ENCODE measurements around the gene NLRP1. TPM values are rescaled to one million over a fixed set of nuclear protein-coding genes. Genes with fewer than 3 reads are reported as not detected.

Gene NLRP1
- total RNA-seq, 1 donor from 2014 or later, result 33.2 TPM

DNA sequence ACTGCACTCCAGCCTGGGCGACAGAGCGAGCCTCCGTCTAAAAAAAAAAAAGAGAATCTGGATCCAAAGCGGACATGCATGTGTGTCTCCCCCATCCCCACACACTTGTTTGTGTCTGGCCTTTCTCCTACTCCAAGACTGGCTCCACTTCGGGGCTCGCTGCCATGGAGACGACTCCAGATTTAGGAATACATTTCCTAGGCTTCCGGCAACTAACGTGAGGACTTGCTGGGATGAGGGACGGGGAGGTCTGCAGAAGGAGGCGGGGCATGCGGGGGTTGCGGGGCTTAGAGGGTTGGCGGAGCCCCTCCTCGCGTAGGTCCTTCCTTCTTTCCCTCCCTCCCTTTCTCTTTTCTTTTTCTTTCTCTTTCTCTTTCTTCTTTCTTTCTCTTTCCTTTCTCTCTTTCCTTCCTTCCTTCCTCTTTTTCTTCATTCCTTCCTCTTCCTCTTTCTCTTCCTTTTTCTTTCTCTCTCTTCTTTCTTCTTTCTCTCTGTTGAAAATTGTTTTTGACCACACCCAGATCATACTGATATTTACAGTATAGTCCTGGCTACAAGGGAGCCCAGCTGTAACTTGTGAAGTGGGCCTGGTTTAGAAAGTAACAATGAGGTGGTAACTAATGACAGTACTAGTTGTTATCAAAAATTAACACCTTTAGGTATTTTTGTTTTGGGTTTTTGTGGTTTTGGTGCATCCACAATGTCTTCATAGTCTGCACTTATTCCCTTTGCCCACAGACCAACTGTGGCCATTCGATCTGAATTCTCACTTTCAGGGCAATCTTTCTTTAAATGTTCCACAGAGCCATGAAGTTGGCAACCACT is 72.7 kb downstream of the NLRP1 start:
- no peaks in the 10 kb centered on the region for H3K27me3 ChIP-seq
- TF ChIP-seq, protein P1, sequence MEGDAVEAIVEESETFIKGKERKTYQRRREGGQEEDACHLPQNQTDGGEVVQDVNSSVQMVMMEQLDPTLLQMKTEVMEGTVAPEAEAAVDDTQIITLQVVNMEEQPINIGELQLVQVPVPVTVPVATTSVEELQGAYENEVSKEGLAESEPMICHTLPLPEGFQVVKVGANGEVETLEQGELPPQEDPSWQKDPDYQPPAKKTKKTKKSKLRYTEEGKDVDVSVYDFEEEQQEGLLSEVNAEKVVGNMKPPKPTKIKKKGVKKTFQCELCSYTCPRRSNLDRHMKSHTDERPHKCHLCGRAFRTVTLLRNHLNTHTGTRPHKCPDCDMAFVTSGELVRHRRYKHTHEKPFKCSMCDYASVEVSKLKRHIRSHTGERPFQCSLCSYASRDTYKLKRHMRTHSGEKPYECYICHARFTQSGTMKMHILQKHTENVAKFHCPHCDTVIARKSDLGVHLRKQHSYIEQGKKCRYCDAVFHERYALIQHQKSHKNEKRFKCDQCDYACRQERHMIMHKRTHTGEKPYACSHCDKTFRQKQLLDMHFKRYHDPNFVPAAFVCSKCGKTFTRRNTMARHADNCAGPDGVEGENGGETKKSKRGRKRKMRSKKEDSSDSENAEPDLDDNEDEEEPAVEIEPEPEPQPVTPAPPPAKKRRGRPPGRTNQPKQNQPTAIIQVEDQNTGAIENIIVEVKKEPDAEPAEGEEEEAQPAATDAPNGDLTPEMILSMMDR (IDR thresholded peaks at IDR 0.05), result no peak
- no peaks in the 10 kb centered on the region for H3K9me3 ChIP-seq
- ATAC-seq (no peak), DNase-seq (no peak)
- intact Hi-C loops (cut with DNase I), result no loop called here
- H3K36me3 ChIP-seq, result peaks cover 21% of the 10 kb centered on the region
- no peaks in the 10 kb centered on the region for H3K4me1 ChIP-seq
- H3K27ac ChIP-seq, result no peak overlapping the region
- H3K4me3 ChIP-seq, result no peak overlapping the region

DNA sequence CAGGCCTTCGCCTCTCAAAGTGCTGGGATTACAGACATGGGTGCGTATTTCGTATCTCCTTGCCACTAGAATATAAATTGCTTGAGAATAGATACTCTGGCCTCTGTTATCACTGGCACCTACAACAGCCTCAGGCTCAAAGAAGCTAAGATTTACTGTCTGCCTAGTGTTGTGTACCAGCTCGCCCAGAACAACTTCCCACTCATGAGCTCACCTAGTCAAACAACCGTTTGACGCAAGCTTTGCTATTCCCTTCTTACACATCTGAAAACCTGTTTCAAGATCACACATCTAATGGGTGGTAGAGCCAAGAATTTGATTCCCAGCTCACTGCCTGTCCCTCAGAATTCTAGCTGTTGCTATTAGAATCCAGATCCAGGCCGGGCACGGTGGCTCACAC is 73.5 kb downstream of the NLRP1 start:
- H3K4me3 ChIP-seq, result no peak overlapping the region
- no peak for DNase-seq
- TF ChIP-seq, protein P1 (IDR thresholded peaks at IDR 0.05), result no peak
- H3K9me3 ChIP-seq, result no peaks in the 10 kb centered on the region
- peaks cover 14% of the 10 kb centered on the region for H3K36me3 ChIP-seq
- H3K27me3 ChIP-seq, result no peaks in the 10 kb centered on the region
- intact Hi-C loops (cut with DNase I), result no loop called here
- no peaks in the 10 kb centered on the region for H3K4me1 ChIP-seq
- H3K27ac ChIP-seq, result no peak overlapping the region
- ATAC-seq, result no peak

DNA sequence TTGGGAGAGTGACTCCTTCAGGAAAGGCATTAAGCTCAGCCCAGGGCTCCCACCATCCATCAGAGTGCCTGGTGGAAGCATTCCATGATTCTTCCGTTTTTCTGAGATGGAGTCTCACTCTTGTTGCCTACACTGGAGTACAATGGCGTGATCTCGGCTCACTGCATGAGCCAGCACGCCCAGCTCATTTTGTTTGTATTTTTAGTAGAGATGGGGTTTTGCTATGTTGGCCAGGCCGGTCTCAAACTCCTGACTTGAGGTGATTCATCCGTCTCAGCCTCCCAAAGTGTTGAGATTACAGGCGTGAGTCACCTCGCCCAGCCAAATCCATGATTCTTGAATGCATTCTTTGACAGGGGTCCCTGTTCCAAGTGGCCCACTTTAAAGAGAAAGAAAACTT is 74.8 kb downstream of the NLRP1 start:
- peaks cover 3% of the 10 kb centered on the region for H3K36me3 ChIP-seq
- DNase-seq, result no peak
- no peak overlapping the region for H3K27ac ChIP-seq
- no peaks in the 10 kb centered on the region for H3K4me1 ChIP-seq
- intact Hi-C loops (cut with DNase I), result no loop called here
- no peaks in the 10 kb centered on the region for H3K9me3 ChIP-seq
- no peaks in the 10 kb centered on the region for H3K27me3 ChIP-seq
- TF ChIP-seq, protein P1 (IDR thresholded peaks at IDR 0.05), result no peak
- H3K4me3 ChIP-seq, result no peak overlapping the region
- ATAC-seq, result no peak

DNA sequence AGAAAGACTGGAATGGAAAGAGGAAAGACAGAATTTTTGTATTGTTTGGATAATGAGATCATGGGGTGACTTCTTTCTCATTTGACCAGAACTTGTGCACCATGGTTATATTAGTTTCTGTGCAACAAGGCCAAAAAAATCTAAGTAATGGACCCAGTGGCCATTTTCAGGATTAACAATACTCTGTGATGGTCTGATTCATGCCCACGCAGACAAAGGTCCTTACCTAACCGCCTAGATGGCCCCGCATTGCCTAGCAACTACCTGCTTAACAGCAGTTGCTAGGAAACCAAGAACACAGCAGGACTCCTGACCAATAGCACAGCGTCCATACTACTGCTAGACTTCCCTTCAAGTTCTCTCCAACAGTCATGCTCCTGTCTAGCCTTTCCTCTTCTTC is 75.5 kb downstream of the NLRP1 start:
- ATAC-seq (no peak), DNase-seq (no peak)
- no peaks in the 10 kb centered on the region for H3K27me3 ChIP-seq
- no peaks in the 10 kb centered on the region for H3K36me3 ChIP-seq
- no peaks in the 10 kb centered on the region for H3K4me1 ChIP-seq
- H3K4me3 ChIP-seq, result no peak overlapping the region
- TF ChIP-seq, protein P1 (IDR thresholded peaks at IDR 0.05), result no peak
- H3K9me3 ChIP-seq, result no peaks in the 10 kb centered on the region
- intact Hi-C loops (cut with DNase I), result no loop called here
- no peak overlapping the region for H3K27ac ChIP-seq

DNA sequence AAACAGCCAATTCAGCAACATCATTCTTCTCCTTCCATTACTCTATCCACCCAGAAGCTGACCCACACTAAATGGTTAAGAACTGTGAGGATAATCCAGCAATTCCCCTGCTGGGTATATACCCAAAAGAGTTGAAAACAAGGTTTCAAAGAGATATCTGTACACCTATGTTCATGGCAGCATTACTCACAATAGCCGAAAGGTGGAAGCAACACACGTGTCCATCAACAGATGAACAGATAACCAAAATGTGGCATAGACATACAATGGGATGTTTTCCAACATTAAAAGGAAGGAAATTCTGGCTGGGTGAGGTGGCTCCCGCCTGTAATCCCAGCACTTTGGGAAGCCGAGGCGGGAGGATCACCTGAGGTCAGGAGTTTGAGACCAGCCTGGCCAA is 78.0 kb downstream of the NLRP1 start:
- no peak for ATAC-seq

More for the DNA sequence above, 78.0 kb downstream of the NLRP1 start:
- intact Hi-C loops (cut with DNase I), result no loop called here
- Histone ChIP-seq H3K36me3 (no peaks in the 10 kb centered on the region), H3K9me3 (no peaks in the 10 kb centered on the region), H3K27ac (no peak overlapping the region), H3K4me1 (no peaks in the 10 kb centered on the region), H3K27me3 (no peaks in the 10 kb centered on the region), H3K4me3 (no peak overlapping the region)
- TF ChIP-seq, protein P1 (IDR thresholded peaks at IDR 0.05), result no peak
- no peak for DNase-seq

Measured in upper lobe of right lung (tissue), 1 donor.